ENCODE results near the gene STK4.

GRCh38 chr20:44941120-44941691 is 25.1 kb upstream of the STK4 start:
- TF ChIP-seq POLR2A (IDR thresholded peaks at IDR 0.05) (no peak), CTCF (IDR thresholded peaks at IDR 0.05) (no peak), EP300 (IDR thresholded peaks at IDR 0.05) (no peak)

All from ovary (tissue), 3 donors.